HuH-7.5 (cell line): ENCODE data around the gene XG.
"Not testable (repeated sequence)": the region's sequence is repeated elsewhere in the genome, so short reads cannot be mapped to it uniquely, and the experiment has no call there.

Experiments
- DNase-seq: peaks from one replicate; pipeline ENCODE4 v3.0.0; 2011; ENCODE audit warnings: low spot score

XG gene, protein sequence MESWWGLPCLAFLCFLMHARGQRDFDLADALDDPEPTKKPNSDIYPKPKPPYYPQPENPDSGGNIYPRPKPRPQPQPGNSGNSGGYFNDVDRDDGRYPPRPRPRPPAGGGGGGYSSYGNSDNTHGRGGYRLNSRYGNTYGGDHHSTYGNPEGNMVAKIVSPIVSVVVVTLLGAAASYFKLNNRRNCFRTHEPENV

DNA sequence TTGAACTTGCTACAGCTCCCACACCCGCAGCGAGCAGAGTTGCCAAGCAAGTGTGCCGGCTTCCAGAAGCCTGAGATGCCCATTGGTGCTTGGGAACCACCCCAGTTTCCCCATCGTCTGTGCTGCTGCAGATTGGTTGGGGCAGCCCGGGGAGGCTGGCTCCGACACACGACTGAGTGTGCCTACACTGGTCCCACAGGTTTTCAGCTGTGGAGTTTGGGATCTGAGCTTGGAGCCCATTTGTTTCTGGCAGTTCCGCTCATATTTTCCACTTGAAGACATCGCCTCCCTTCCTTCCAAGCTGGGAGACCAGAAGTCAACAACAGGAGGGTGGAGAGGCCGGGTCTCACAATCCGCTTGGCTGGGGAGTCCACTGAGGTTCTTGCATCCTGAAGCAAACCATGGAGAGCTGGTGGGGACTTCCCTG lies at the start of gene XG:
Gene XG, plus strand, starts transcription at position 167 of the 427 bp plus-strand sequence. Its CDS starts 235 bp downstream, at position 402.
- not testable (repeated sequence) for DNase-seq

DNA sequence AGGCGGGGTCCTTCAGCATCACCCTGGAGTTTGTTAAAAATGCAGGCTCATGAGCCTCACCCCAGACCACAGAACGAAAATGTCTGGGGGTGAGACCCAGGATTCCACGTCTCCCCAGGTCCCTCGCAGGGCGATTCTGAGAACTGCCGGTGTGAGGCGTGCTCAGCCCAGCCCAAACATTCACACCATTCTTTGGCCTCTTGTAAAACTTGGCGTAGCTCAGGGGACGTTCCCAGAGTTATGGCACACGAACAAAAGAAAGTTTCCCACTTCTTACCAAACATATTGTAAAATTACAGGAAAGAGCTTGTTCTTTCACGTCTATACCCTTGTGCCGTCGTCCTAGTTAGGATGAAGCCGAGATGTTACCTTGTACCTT lies 47.9 kb upstream of the XG start:
- no peak for DNase-seq

DNA sequence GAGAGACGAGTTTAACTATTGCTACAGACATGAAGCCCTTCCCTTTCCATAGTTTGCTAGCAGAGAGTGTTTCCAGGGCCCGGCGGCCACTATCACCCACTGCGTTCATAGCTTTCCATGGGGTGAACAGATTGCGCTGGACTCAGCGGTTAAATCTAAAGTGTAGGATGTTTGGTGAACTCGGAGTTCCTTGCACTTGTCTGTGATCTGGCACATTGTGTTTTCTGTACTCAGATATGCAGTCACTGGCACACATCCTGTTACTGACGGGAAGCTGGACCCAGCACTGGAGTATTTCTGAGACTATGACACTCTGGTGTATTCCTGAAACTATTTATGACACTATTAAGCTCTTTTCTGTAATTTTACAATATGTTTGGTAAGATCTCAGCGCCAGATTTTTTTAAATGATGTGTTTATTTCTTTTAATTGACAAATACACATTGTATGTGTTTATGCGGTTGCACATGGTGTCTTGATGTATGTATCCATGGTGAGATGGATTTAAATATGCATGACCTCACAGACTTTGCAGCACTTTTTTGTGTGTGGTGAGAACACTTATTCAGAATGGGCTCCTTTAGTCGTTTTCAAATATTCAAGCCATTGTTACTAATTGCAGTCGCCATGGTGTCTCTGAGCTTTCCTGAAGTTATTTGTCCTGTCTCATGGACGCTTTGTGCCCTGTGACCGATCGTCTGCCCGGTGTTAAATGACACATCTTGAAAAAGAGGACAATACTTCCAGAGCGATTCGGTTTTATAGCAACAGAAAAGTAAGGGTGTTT lies 46.6 kb upstream of the XG start:
- DNase-seq, result no peak

GRCh38 chrX:2707334-2707760 lies 44.5 kb upstream of the XG start:
- DNase-seq, result no peak

DNA sequence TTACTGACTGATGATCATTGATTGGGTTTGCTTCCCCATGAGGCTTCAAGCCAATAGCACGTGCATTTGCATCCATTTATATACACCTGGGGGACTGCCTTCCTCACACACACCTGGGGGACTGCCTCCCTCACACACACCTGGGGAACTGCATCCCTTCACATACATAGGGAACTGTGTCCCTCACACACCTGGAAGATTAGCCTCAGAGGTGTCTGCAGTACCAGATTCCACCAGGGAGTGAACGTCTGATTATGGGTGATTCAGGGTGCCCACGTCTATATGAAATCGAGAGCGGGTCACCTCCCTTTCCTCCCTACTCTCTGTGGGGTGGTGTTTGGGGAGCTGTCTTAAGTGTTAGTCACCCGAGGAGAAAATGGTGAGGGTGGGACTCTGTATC lies 43.8 kb upstream of the XG start:
- DNase-seq, result no peak

- DNase-seq, result no peak
Observed at GRCh38 chrX:2708592-2709188, 43.1 kb upstream of the XG start.

DNA sequence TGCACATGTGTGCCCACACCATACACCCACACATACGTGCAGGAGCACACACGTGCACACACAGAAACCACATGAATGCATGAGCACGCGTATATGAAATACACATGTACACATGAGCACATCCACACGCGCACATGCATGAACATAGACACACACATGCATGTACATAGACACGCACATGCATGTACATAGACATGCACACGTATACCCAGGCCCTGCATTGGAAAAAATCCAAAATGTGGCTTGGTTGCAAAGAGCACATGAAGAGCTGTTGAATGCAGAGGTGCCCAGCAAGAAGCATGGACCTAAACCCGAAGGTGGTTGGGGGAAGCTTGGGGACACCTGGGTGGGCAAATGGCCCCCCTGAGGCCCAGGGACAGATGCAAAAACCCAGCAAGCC lies 42.3 kb upstream of the XG start:
- no peak for DNase-seq

GRCh38 chrX:2710041-2710840 lies 41.6 kb upstream of the XG start:
- DNase-seq, result no peak

DNA sequence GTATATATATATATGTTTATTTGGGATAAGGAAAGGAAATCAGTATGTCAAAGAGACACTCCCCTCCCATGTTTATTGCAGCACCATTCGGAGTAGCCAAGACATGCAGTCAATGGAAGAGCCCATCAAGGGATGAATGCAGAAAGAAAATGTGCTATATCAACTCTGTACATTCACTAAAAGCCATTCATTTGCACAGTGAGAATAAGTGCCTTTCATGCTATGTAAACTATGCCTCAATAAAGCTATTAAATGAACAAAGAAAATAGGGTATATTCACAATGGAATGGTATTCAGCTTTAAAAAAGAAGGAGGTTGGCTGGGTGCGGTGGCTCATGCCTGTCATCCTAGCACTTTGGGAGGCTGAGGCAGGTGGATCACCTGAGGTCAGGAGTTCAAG lies 40.4 kb upstream of the XG start:
- DNase-seq, result no peak

DNA sequence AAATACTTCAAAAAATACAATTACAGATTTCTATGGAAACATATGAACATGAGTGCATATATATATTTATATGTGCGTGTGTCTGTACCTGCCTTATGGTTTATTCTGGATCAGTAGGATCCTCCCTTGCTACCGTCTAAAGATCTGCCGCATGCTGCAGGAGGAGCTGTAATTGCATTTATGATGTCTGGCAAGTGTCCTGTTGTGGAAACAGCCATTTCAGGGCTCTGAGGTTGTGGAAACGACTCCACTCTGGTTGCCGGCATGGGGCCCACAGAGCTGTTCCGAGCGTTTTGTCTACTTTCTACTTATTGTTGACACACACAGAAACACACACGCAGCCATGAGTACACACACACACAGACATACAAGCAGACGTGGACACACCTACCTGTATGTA lies 39.4 kb upstream of the XG start:
- no peak for DNase-seq

DNA sequence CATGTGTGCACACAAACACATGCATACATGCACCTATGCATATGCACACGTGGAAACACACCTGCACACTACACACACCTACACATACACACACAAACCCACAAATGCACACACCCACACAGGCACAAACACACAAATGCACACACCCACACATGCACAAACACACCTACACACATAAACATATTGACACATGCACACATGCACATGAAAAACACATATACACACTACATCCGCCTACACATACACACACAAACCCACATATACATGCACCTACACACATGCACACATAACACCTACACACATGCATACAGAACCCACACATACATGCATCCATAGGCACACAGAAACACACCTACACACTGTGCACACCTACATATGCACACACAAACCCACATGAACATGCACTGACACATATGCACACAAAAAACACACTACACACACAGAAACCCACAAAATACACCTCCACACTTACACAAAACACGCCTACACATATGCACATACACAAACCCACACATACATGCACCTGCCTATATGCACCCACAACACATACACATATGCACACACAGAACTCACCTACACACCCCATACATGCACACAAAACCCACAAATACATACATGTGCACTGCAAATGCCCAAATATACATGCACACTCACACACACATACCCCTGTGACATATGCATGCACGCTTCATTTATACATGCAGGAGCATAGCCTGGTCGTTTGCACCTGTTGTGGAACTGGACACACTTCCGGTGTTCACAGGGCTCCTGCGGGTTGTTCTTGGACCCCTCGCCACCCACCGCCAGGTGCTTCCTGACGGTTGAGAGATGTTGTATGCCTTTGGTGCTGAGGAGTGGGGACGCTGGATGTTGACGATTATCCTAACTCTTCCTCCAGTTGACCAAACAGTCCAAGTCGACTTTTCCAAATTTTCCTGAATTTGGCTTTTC lies 38.7 kb upstream of the XG start:
- no peak for DNase-seq

DNA sequence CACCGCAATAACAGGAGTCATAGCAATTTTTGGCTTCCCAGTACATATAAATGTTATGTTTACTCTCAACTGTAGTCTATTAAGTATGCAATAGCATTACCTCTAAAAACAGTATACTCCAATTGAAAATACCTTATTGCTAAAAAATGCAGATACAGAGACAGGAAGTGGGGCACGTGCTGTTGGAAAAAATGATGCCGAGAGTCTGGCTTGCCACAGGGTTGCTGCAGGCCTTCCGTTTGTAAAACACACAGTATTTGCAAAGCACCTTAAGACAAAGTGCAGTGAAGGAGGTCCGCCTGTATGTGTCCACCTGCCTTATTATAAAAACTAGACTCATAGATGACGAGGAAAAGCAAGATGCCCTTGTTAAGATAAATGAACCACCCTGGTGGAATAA lies 37.3 kb upstream of the XG start:
- no peak for DNase-seq

DNA sequence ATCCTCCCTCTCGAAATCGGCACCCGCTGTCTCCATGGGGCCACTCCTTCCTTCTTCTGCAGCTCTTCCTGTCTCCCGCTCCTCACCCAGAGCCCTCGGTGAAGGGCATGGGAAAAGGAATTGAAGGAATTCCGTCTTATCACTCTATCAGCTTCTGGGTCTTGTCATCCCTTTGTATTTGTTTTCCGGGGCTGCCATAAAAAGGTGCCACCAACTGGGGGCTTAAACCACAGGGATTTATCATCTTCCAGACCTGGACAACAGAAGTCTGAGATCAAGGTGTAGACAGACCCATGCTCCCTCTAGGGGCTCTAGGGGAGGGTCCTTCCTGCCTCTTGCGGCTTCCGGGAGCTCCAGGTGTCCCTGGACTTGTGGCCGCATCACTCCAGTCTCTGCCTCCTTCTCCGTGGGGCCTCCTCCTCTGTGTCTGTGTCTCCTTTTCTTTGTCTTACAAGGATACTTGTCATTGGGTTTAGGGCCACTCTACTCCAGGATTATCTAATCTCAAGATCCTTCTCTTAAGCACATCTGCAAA lies 36.7 kb upstream of the XG start:
- no peak for DNase-seq

- DNase-seq, result no peak
Observed at GRCh38 chrX:2717312-2717711, 34.5 kb upstream of the XG start.

DNA sequence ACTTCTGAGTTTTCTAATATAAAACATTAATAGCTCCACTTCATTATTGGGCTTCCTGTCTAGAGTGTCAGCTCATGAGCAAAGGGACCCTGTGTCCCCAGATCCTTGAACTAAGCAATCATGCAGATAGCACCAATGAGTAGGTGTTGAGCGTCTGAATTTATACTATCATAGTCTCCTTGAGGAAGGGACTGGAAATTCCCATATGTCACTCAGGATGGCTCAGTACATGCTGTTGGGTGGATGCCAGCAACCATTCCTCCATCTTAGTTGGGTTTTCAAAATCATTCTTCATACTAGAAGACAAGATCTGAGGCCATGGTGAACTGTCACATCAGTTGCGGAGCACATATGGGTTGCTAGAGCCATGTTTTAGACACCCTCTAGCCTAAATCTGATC lies 33.0 kb upstream of the XG start:
- no peak for DNase-seq

DNA sequence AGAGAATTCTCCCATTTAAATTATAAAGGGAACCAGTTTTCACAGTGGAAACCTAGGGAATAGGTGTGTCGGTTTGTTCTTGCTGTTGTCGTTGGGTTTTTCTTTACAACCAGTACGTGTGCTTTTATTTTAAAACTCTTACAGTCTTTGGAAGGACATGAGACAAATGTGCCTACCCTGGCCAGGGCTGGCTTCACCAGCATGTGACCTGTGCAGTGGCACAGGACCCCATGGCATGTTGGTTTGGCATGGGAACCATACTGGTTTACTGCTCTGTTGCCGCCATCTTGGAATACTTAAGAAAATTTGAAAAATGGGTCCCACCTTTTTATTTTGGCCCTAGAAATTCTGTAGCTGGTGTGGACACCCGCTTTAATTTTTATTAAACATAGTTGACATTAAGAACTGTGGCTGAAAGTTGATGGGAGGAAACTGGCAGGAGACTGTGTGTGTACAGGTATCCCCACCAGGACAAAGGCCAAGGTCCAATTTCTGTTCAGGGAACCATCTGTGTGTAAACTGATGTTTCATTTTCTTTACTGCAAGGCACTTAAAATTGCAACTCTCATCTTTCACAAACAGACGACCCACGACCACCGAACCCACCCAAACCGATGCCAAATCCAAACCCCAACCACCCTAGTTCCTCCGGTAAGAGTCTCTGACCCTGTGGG lies 31.9 kb upstream of the XG start:
- no peak for DNase-seq

- no peak for DNase-seq
Observed at GRCh38 chrX:2723286-2723879, 28.5 kb upstream of the XG start.

DNA sequence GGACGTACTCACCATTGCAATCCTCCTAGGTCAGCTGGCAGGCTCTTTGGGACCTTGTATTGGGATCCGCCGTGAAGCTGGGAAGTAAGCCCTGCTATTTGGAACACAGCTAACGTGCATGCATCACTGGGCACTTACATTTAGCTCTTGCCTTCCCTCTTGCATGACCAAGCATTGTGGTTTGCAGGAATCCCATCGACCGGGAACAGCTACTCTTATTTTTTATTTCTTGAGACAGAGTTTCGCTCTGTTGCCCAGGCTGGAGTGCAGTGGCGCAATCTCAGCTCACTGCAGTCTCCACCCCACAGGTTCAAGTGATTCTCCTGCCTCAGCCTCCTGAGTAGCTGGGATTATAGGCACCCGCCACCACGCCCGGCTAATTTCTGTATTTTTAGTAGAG lies 24.6 kb upstream of the XG start:
- DNase-seq, result not testable (repeated sequence)

- DNase-seq, result no peak
Observed at GRCh38 chrX:2732076-2732475, 19.8 kb upstream of the XG start.

GRCh38 chrX:2732649-2733048 lies 19.2 kb upstream of the XG start:
- no peak for DNase-seq
